ENCODE data around the gene GABRG3. TPM values are rescaled to one million over a fixed set of nuclear protein-coding genes. Genes with fewer than 3 reads are reported as not detected.

The GABRG3 gene
- total RNA-seq, 1 experiment from 2014 or later = 0.15 TPM

- Histone ChIP-seq H3K23ac (ENCODE audit: insufficient read length, low read depth, low read length) (no peak overlapping the region), H3K23me2 (ENCODE audit: insufficient read length, low read depth, low read length, poor library complexity, severe bottlenecking) (no peaks in the 10 kb centered on the region), H3K9ac (ENCODE audit: extremely low read depth, insufficient read length, low read length) (no peak overlapping the region), H3K4ac (ENCODE audit: low read depth, low read length) (no peak overlapping the region), H3K9me3 (ENCODE audit: control insufficient read depth, low read depth, low read length) (no peaks in the 10 kb centered on the region), H3K27me3 (ENCODE audit: insufficient read depth, low read length) (no peaks in the 10 kb centered on the region), H2AFZ (ENCODE audit: low read length) (no peak overlapping the region), H3K79me1 (ENCODE audit: insufficient read depth, low read depth, low read length, poor library complexity, severe bottlenecking) (no peaks in the 10 kb centered on the region), H3K4me2 (ENCODE audit: insufficient read depth, insufficient read length, low read length) (no peak overlapping the region), H3T11ph (ENCODE audit: low read length) (no peak overlapping the region), H3K4me1 (ENCODE audit: insufficient read depth, low read length) (peaks cover 2% of the 10 kb centered on the region; the same call in 1 of the 2 replicates), H3K56ac (ENCODE audit: insufficient read length, low read depth, low read length) (no peak overlapping the region), H4K91ac (ENCODE audit: insufficient read length, low read depth, low read length) (no peak overlapping the region), H3K18ac (ENCODE audit: insufficient read length, low read depth, low read length) (no peak overlapping the region), H2AK5ac (ENCODE audit: insufficient read length, low read length) (no peak overlapping the region), H2BK20ac (ENCODE audit: low read depth, low read length, poor library complexity, severe bottlenecking) (no peak overlapping the region), H2BK15ac (ENCODE audit: low read depth, low read length) (no peak overlapping the region), H4K5ac (ENCODE audit: insufficient read length, low read depth, low read length) (no peak overlapping the region), H4K8ac (replicated peaks; ENCODE audit: insufficient read length, low read depth, low read length) (no peak overlapping the region), H2BK12ac (ENCODE audit: insufficient read length, low read depth, low read length) (no peak overlapping the region), H3K14ac (ENCODE audit: insufficient read depth, low read length) (no peak overlapping the region), H2BK5ac (ENCODE audit: insufficient read length, low read length) (no peak overlapping the region), H2BK120ac (ENCODE audit: low read depth, low read length, poor library complexity, severe bottlenecking) (no peak overlapping the region), H3K79me2 (ENCODE audit: insufficient read depth, low read length) (no peaks in the 10 kb centered on the region), H3K27ac (ENCODE audit: insufficient read length, low read depth, low read length) (no peak overlapping the region), H4K20me1 (ENCODE audit: control insufficient read depth, insufficient read depth, insufficient read length) (no peaks in the 10 kb centered on the region)
- H3K9me3 Mint-ChIP-seq = peaks cover 6 to 9% of the 10 kb centered on the region in 2 experiments; a peak in 3 of 5 replicates
- no peak for DNase-seq
- H3K4me3 Mint-ChIP-seq = no peak overlapping the region
- no peak for TF ChIP-seq CTCF (conservative IDR thresholded peaks at IDR 0.05)
- WGBS (ENCODE audit: extremely low coverage, insufficient read length, low lambda C conversion rate) = no CpG with 5 or more reads among the region's 9 CpGs
- no peaks in the 10 kb centered on the region; the same call in 1 of the 2 replicates for H3K27me3 Mint-ChIP-seq (ENCODE audit: low read depth)
- no peak overlapping the region; a peak in 1 of 7 replicates for H3K27ac Mint-ChIP-seq
- H3K36me3 Mint-ChIP-seq (ENCODE audit: insufficient read depth in 1 of 3, low read depth in 3 of 3) = peaks cover 0 to 10% (median 2%) of the 10 kb centered on the region in 3 experiments; a peak in 3 of 7 replicates
- peaks cover 14% of the 10 kb centered on the region in 2 experiments for H3K4me1 Mint-ChIP-seq
These were observed 120.4 kb downstream of the GABRG3 start for GRCh38 chr15:27091270-27091940.
